HG03520 (cell line): Measurements from ENCODE around the gene PLCXD3.
"Not testable (repeated sequence)": the region's sequence is repeated elsewhere in the genome, so short reads cannot be mapped to it uniquely, and the experiment has no call there.

Experiments
- ATAC-seq: cut with Tn5 transposase; IDR thresholded peaks from one replicate; pipeline ENCODE4 v1.9.1; 2021; ENCODE audit warnings: mild to moderate bottlenecking, moderate library complexity; ENCODE audit not compliant: unreplicated experiment

Gene PLCXD3

GRCh38 chr5:41363343-41363986, 146.9 kb downstream of the PLCXD3 start:
- no peak for ATAC-seq

DNA sequence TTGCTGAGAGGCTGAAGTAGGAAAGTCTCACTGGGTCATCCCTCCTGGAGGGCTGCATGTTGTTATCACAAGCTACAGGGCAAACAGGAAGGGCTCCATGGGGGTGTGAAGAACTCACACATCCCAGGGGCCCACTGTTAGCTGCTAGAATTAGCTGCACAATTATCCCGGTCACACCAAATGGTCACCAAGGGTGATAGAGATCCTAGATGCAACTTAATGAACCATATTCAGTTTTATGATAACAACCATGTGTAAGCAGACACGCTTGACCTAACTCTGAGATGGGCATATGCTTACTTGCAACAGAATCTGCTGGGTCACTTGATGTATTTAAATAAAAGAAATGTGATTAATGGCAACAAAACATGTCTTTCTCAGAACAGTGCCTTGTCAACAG, 153.6 kb downstream of the PLCXD3 start:
- ATAC-seq: no peak

GRCh38 chr5:41349846-41350245, 160.6 kb downstream of the PLCXD3 start:
- ATAC-seq: no peak

GRCh38 chr5:41347569-41347968, 162.8 kb downstream of the PLCXD3 start:
- no peak for ATAC-seq

- no peak for ATAC-seq
Measured at GRCh38 chr5:41346609-41347008, 163.8 kb downstream of the PLCXD3 start.

GRCh38 chr5:41345295-41345694, 165.1 kb downstream of the PLCXD3 start:
- no peak for ATAC-seq

- no peak for ATAC-seq
Measured at GRCh38 chr5:41339339-41339738, 171.1 kb downstream of the PLCXD3 start.

DNA sequence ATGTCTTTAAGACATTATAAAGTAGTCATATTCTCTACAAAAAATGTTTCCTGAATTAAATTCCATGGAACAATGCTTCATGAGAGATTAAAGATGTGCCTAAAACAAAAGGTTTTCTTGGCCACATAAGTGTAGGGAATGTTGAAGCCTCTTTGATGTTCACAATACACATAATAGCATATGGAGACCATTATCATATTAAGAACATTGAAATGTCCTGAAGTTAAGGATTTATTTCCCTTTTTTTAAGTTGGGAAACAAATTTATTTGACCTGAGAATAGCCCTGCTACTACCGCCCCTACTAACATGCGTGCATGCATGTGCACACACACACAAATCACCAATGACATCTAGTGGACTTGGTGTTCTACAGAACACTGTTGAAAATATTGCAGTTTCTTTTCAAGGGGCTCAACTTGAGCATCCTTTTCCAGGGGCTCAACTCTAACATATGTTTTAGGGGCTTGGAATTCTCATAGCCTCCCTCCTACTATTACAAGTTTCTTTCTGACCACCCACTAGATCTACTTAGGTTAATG, 172.2 kb downstream of the PLCXD3 start:
- ATAC-seq: no peak

- ATAC-seq: no peak
Measured at GRCh38 chr5:41337724-41338123, 172.7 kb downstream of the PLCXD3 start.

DNA sequence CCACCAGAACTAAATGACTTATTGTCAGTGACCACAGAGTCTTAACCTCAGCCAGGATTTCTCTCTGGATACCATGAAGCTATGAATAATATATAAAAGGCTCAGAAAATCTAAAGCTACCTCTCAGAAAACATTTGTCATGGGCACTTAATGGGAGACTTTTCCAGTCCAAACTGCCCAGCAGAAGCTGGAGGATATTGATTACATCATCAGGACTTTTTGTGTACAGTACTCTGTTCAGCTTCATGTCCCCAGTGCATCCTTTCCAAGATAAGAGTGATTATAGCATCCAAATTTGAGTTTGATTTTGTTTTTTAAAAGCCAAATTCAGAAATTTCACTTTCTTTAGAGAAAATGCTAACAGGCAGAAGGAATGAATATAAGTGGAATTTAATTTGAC, 173.2 kb downstream of the PLCXD3 start:
- ATAC-seq: no peak

DNA sequence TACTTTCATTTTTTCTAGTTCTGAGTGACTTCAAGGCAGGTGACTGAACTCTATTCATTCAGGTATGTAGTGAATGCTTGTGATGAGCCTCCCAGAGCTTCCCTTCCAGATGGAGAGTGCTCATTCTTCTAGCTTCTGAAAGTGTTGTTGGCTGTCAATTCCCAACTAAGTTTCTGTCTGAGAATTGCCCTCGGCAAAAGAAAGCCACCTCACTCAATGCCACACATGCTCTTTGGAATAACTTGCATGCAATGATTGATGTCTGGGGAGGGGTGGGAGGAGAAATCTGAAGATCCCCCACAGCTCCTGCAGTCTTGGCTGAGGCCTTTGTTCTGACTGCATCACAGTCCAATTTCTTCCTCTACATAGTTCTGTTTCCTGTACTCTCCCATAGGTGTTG, 173.9 kb downstream of the PLCXD3 start:
- ATAC-seq: no peak

DNA sequence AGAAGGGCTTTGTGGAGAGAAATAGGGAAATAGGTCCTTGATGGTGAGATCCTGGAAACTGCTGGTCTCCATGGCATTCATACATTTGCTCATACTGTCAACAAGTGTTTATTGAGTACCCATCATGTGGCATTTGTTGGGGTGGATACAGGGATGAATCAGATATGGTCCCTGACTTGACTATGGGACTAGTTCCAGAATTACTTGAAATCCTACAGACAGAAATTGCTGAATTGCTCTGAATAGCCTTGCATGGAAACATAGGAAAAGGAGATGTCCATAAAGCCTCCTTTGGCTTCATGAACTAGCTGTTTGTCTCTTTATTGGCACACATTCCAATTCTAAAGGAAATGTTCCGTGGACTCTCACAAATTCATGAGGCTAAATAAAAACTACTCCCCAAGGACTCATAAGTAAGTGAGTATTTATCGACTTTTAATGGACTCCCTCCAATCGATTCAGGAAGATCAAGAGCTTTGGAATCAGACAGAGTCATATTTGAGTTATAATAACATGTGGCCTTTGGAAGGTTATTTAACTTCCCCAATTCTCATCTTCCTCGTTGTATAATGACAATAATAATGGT, 174.7 kb downstream of the PLCXD3 start:
- ATAC-seq: no peak

- ATAC-seq: peak; percentile 87
Measured at GRCh38 chr5:41334758-41335157, 175.6 kb downstream of the PLCXD3 start.

- ATAC-seq: no peak
Measured at GRCh38 chr5:41334221-41334620, 176.2 kb downstream of the PLCXD3 start.

DNA sequence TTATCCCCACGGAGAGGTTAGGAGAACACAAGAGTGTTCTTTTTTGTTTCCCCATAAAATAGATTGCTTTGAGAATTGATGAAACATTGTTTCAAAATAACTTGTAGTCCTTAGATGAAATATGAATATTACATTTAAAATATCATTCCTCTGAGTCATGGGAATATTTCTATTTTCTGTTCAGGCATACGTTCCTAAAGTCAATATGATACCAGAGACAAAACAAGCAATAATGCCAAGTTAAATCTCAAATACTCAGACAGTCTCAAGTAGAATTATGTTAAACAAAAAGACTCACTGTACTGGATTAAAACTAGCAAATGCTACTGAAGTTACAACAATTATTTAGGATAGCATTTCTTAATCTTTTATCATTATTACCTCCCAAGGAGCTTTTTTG, 185.3 kb downstream of the PLCXD3 start:
- ATAC-seq: no peak

GRCh38 chr5:41322826-41323225, 187.6 kb downstream of the PLCXD3 start:
- not testable (repeated sequence) for ATAC-seq

GRCh38 chr5:41312478-41313060, 197.8 kb downstream of the PLCXD3 start:
- ATAC-seq: no peak

- no peak for ATAC-seq
Measured at GRCh38 chr5:41312066-41312465, 198.3 kb downstream of the PLCXD3 start.

DNA sequence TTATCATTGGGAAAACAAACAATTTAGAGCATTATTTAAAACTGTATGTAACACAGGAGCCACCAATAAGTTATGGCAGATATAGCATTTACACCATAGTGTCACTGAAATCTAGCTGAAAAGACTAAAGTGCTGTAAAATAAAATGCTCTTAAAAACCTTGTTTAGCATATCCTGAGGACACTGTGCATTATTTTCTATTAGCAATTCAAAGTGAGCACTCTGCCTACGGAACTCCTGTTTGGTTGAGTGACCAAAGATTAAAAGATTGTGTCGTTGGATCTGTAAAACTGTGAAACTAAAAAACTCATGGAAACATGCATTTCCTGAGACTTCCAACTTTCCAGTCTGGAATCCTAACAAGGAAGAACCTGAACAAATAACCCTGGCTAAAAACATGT, 201.1 kb downstream of the PLCXD3 start:
- no peak for ATAC-seq

GRCh38 chr5:41306005-41306404, 204.4 kb downstream of the PLCXD3 start:
- ATAC-seq: no peak

DNA sequence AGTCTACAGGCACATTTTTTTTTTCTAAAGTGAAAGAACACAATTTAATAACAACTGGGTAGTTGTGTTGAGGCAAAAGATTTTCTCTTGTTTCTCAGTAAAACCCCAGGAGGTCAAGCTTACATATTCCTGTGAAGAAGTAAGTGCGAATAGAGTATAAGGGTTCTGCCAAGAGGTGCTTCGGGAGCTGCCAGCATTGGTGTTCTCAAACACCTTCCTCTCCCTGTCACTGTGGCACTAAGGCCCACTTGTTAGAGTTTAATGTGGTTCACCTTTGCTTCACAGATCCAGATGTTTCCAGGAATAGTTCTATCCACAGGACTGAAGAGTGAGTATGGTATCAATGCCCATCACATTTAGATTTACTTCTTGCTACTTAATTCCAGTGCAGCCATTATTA, 205.3 kb downstream of the PLCXD3 start:
- no peak for ATAC-seq

DNA sequence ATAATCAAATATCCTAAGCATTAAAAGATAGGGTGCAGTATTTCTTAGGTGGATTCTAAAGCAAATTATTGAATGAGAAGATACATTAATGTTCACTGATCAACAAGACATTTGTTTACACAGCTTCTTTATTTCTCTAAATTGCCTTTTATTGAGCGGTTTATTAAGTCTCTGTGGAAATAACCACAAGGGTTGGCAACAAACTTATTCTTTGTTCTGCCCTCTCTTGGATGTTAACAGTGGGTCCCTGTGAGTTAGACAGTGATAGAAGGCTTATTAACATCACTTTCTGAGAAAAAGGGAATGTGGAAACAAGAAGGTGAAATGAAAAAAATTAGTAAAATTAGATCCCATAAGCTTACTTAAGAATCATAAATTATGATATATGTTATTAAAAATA, 214.3 kb downstream of the PLCXD3 start:
- no peak for ATAC-seq
